Fibroblast of lung (primary cell): Measurements from ENCODE around the gene OASL. TPM values are rescaled to one million over a fixed set of nuclear protein-coding genes. Genes with fewer than 3 reads are reported as not detected.

ENCODE experiments used
- DNase-seq, 2 donors: peaks; one replicate each; pipeline versions ENCODE4 v3.0.0 to v3.0.0-alpha.2; 2010; ENCODE audit warnings: low read depth in 2 of 2
- H2AFZ ChIP-seq: 2 replicates; pipeline ENCODE4 v1.5.1; 2012; ENCODE audit warnings: low read length, control low read depth, inconsistent platforms
- H3K27ac ChIP-seq: 2 replicates; pipeline ENCODE4 v1.5.1; 2011; ENCODE audit warnings: low read length, control low read depth; ENCODE audit not compliant: insufficient read depth
- H3K27me3 ChIP-seq: 2 replicates; pipeline ENCODE4 v1.5.1; 2011; ENCODE audit warnings: mild to moderate bottlenecking, low read length; ENCODE audit not compliant: control insufficient read depth, insufficient read depth
- H3K36me3 ChIP-seq: 2 replicates; pipeline ENCODE4 v1.5.1; 2011; ENCODE audit warnings: low read length; ENCODE audit not compliant: control insufficient read depth, insufficient read depth
- H3K4me1 ChIP-seq: 2 replicates; pipeline ENCODE4 v1.5.1; 2011; ENCODE audit warnings: low read length; ENCODE audit not compliant: control insufficient read depth, insufficient read depth; ENCODE audit errors: extremely low read depth
- H3K4me2 ChIP-seq: 2 replicates; pipeline ENCODE4 v1.5.1; 2011; ENCODE audit warnings: low read length, control low read depth; ENCODE audit not compliant: insufficient read depth; ENCODE audit errors: extremely low read depth
- H3K4me3 ChIP-seq, 4 experiments: fragments of 200-600 bp in 1 of 4; sonication (generic) in 1 of 4; replicated peaks in 1 of 4; 2 replicates each; pipeline ENCODE4 v1.5.1; 2011 to 2016; ENCODE audit warnings: low read length in 4 of 4, low read depth in 3 of 4, mild to moderate bottlenecking in 3 of 4, control low read depth in 2 of 4, inconsistent platforms in 1 of 4, mixed read lengths in 1 of 4; ENCODE audit not compliant: insufficient read depth in 1 of 4; ENCODE audit errors: control extremely low read depth in 1 of 4
- H3K79me2 ChIP-seq: 2 replicates; pipeline ENCODE4 v1.5.1; 2012; ENCODE audit warnings: mild to moderate bottlenecking, low read length, inconsistent platforms; ENCODE audit not compliant: control insufficient read depth, insufficient read depth
- H3K9ac ChIP-seq: 2 replicates; pipeline ENCODE4 v1.5.1; 2011; ENCODE audit warnings: mild to moderate bottlenecking, low read length, control low read depth; ENCODE audit not compliant: insufficient read depth
- H3K9me3 ChIP-seq: 2 replicates; pipeline ENCODE4 v1.5.1; 2012; ENCODE audit warnings: low read depth, low read length; ENCODE audit not compliant: control insufficient read depth, insufficient read depth
- H4K20me1 ChIP-seq: 2 replicates; pipeline ENCODE4 v1.5.1; 2011; ENCODE audit warnings: low read length; ENCODE audit not compliant: control insufficient read depth, insufficient read depth; ENCODE audit errors: extremely low read depth
- CTCF ChIP-seq, 2 donors: IDR thresholded peaks in 1 of 2; conservative IDR thresholded peaks in 1 of 2; 1 replicate in 1 of 2; 2 replicates in 1 of 2; pipeline ENCODE4 v1.5.1; 2011 to 2012; ENCODE audit warnings: low read length in 2 of 2, control low read depth in 1 of 2, inconsistent platforms in 1 of 2, low read depth in 1 of 2, mild to moderate bottlenecking in 1 of 2
- EZH2 ChIP-seq: IDR thresholded peaks from 2 replicates; pipeline ENCODE4 v1.5.1; 2012; ENCODE audit warnings: low read length, control low read depth, mild to moderate bottlenecking; ENCODE audit errors: missing control alignments
- polyA plus RNA-seq, 2 donors: library from polyadenylated mRNA; depleted of rRNA in 1 of 2; stranded (reverse) in 1 of 2; unstranded in 1 of 2; fragments of >200 nt; gene quantifications; 2 replicates each; pipeline ENCODE4 v1.2.1, GENCODE V29; 2011 to 2012; ENCODE audit warnings: missing spikeins in 1 of 2
- total RNA-seq: library from RNA; depleted of rRNA; stranded (reverse); fragments of >200 nt; gene quantifications from 2 replicates; pipeline ENCODE4 v1.2.1, GENCODE V29; 2014

OASL gene
- total and polyA plus RNA-seq, 2 donors (not counting 1 experiment from before 2014, with no cell fraction given) = 0.07 to 1.2 TPM

DNA sequence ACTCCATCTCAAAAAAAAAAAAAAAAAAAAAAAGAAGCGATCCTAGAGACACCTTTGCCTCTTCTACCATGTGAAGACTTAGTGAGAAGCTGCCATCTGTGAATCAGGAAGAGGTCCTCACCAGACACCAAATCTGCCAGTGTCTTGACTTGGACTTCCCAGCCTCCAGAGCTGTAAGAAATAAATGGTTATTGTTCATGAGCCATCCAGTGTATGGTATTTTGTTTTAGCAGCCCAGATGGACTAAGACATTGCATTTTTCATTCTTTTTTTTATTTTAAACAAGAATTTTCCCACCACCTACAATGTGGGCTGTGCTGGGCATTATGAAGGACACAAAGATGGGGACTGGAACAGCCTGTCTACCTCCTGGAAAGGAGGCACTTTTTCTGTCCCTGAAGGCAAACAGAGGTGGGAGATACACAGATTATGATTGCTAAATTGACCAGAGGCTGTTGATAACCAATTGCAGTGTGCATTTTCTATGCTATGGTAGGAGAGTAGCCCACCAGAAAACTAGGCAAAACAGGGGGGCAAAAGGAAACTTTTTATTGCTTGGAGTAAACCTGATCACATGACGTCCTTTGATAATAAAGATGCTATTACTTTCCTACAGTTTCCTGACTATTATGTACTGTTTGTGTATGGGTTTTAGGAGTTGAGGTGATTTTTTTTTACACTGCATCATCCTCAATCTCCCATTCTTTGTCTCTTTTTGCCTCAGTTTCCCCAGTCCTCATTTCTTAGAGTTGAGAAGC is 20.0 kb downstream of the OASL start:
- Histone ChIP-seq H3K9ac (no peak overlapping the region), H2AFZ (no peak overlapping the region), H3K27ac (no peak overlapping the region), H3K27me3 (no peaks in the 10 kb centered on the region), H3K4me2 (no peak overlapping the region), H3K79me2 (peaks cover 4% of the 10 kb centered on the region), H3K36me3 (no peaks in the 10 kb centered on the region), H3K4me1 (no peaks in the 10 kb centered on the region), H3K4me3 (no peak overlapping the region), H4K20me1 (no peaks in the 10 kb centered on the region), H3K9me3 (no peaks in the 10 kb centered on the region)
- no peak for TF ChIP-seq EZH2
- TF ChIP-seq CTCF (conservative IDR thresholded peaks at IDR 0.05 in 1 of 2, IDR thresholded peaks at IDR 0.05 in 1 of 2; ENCODE audit: low read depth in 1 of 2, low read length in 2 of 2) = no peak
- no peak for DNase-seq

- no peak for DNase-seq
- no peaks in the 10 kb centered on the region for H3K4me1 ChIP-seq
- H3K9me3 ChIP-seq = no peaks in the 10 kb centered on the region
- H3K4me3 ChIP-seq = no peak overlapping the region
- H3K79me2 ChIP-seq = peaks cover 4% of the 10 kb centered on the region
- H3K4me2 ChIP-seq = no peak overlapping the region
- H3K27me3 ChIP-seq = no peaks in the 10 kb centered on the region
- H3K9ac ChIP-seq = no peak overlapping the region
- no peaks in the 10 kb centered on the region for H4K20me1 ChIP-seq
- TF ChIP-seq EZH2 = no peak
- no peak for TF ChIP-seq CTCF (conservative IDR thresholded peaks at IDR 0.05 in 1 of 2, IDR thresholded peaks at IDR 0.05 in 1 of 2; ENCODE audit: low read depth in 1 of 2, low read length in 2 of 2)
- H3K27ac ChIP-seq = no peak overlapping the region
- H3K36me3 ChIP-seq = peaks cover 2% of the 10 kb centered on the region
- no peak overlapping the region for H2AFZ ChIP-seq
Observed at GRCh38 chr12:121017966-121018491, 21.0 kb downstream of the OASL start.

DNA sequence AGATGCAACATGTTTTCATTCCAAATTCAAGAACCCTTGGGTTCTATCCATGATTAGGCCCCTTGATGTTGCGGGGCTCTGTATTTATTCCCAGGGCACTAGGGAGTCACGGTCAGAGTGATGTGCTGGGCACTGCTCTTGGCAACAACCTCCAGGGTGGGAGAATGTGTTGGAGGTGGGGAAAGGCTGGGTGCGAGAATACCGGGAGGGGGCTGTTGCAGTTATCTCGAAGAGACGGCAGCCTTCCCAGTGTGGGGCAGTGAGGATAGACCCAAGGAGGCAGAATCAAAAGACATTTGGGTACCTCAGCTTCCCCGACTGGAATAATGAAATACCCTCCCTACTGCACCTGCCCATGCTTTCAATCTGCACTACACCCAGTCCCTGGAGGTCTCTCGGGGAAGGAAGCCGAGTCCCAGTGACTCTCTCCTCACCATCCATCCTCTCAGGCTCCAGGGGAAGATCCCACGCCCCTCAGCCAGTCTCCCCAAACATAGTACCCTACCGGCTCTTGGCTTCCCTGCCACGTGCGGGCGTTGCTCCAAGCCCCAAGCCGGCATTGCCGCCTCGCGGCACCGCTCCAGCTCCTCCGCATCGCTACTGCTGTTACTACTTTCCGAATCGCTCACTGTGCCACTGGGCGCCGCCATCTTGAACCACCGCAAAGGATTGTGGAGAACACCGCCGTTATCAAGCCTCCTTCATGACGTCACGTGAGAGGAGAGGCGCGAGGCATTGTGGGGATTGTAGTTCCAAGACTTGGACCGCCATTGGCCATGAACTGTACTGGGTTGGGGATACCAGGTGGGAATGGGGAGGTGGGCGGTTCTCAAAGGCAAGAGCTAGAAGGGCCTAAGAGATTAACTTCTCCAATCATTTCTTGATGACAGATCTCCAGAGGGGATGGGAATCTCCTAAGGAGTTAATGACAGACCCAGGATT is 22.9 kb downstream of the OASL start, which contains the start of gene C12orf43:
Gene C12orf43 (minus strand): TSS at position 663 of the 942 bp plus-strand sequence. CDS start 13 bp downstream, at position 650.
- peak within 1 kb of the TSS; percentile 73 for H3K4me2 ChIP-seq
- H3K9me3 ChIP-seq = no peaks in the 10 kb centered on the region
- TF ChIP-seq EZH2 = no peak
- no peak for TF ChIP-seq CTCF (conservative IDR thresholded peaks at IDR 0.05 in 1 of 2, IDR thresholded peaks at IDR 0.05 in 1 of 2; ENCODE audit: low read depth in 1 of 2, low read length in 2 of 2)
- H3K27ac ChIP-seq = peak within 1 kb of the TSS; percentile 50
- no peaks in the 10 kb centered on the region for H4K20me1 ChIP-seq
- H3K4me1 ChIP-seq = no peaks in the 10 kb centered on the region
- no peaks in the 10 kb centered on the region for H3K27me3 ChIP-seq
- H3K36me3 ChIP-seq = peaks cover 5% of the 10 kb centered on the region
- H3K9ac ChIP-seq = peak within 1 kb of the TSS; percentile 73
- peak within 1 kb of the TSS; percentile 94 for H2AFZ ChIP-seq
- peak; percentile 82 to 88 for DNase-seq
- H3K4me3 ChIP-seq = peak within 1 kb of the TSS; percentile 79 to 90 (median 85)
- peaks cover 4% of the 10 kb centered on the region for H3K79me2 ChIP-seq
